Measurements from ENCODE around the gene MEOX2. TPM values are rescaled to one million over a fixed set of nuclear protein-coding genes. Genes with fewer than 3 reads are reported as not detected.

MEOX2 gene
- total RNA-seq, 2 donors from 2014 or later, result 0.46 to 4.3 TPM

DNA sequence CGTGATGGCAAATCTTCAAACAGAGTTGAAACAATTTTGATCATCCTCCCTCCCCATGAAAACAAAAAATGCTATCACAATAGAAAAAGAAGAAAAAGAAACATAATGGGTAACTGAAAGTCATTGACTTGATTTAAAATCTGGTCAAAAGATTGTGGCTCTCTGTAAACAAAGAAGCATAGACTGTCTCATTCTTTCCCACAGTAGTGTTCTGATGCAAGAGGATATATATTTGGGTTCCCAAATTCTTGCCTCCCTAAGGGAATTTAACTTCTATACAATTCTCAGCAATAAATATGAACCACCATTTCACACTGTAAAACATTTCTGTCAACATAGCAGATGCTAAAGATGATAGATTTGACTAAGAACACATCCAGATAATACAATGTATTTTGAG lies 32.8 kb upstream of the MEOX2 start:
- H3K4me3 ChIP-seq, result no peak overlapping the region
- TF ChIP-seq POLR2A (IDR thresholded peaks at IDR 0.05) (no peak), POLR2AphosphoS5 (IDR thresholded peaks at IDR 0.05) (no peak)
- TF ChIP-seq, protein P1, sequence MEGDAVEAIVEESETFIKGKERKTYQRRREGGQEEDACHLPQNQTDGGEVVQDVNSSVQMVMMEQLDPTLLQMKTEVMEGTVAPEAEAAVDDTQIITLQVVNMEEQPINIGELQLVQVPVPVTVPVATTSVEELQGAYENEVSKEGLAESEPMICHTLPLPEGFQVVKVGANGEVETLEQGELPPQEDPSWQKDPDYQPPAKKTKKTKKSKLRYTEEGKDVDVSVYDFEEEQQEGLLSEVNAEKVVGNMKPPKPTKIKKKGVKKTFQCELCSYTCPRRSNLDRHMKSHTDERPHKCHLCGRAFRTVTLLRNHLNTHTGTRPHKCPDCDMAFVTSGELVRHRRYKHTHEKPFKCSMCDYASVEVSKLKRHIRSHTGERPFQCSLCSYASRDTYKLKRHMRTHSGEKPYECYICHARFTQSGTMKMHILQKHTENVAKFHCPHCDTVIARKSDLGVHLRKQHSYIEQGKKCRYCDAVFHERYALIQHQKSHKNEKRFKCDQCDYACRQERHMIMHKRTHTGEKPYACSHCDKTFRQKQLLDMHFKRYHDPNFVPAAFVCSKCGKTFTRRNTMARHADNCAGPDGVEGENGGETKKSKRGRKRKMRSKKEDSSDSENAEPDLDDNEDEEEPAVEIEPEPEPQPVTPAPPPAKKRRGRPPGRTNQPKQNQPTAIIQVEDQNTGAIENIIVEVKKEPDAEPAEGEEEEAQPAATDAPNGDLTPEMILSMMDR (IDR thresholded peaks at IDR 0.05), result no peak
- H3K9me3 ChIP-seq, result no peaks in the 10 kb centered on the region
- intact Hi-C loops (cut with DNase I), result no loop called here
- 56% methylated on average over 1 of the region's 1 CpG for WGBS
- H3K36me3 ChIP-seq, result no peaks in the 10 kb centered on the region
- H3K27ac ChIP-seq, result no peak overlapping the region
- no peak for DNase-seq (ENCODE audit: low spot score)
- no peaks in the 10 kb centered on the region for H3K27me3 ChIP-seq (replicated peaks; ENCODE audit: insufficient read depth)
- H3K4me1 ChIP-seq (replicated peaks), result no peaks in the 10 kb centered on the region

DNA sequence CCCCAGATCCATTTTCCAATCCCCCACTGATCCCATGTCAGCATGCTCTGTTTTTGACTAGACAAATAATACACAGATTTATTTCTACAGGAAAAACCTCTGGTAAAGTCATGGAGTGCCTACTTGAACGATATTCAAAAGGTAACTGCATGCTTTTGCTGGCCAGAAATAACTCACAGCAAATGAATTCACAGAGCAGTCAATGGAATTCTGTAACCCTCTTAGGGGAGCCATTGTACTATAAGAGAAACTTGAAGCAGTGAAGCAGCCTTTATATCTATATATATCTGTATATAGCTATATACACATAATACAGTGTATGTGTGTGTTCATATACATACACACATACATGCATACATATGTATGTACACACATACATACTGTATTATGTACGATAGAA lies 29.0 kb upstream of the MEOX2 start:
- no peak overlapping the region for H3K27ac ChIP-seq
- H3K36me3 ChIP-seq, result no peaks in the 10 kb centered on the region
- WGBS, result 87% methylated on average over 2 of the region's 2 CpGs
- H3K4me3 ChIP-seq, result no peak overlapping the region
- TF ChIP-seq, protein P1 (IDR thresholded peaks at IDR 0.05), result no peak
- TF ChIP-seq POLR2A (IDR thresholded peaks at IDR 0.05) (no peak), POLR2AphosphoS5 (IDR thresholded peaks at IDR 0.05) (no peak)
- no peaks in the 10 kb centered on the region for H3K9me3 ChIP-seq
- no peak for DNase-seq (ENCODE audit: low spot score)
- intact Hi-C loops (cut with DNase I), result no loop called here
- no peaks in the 10 kb centered on the region for H3K4me1 ChIP-seq (replicated peaks)
- no peaks in the 10 kb centered on the region for H3K27me3 ChIP-seq (replicated peaks; ENCODE audit: insufficient read depth)

DNA sequence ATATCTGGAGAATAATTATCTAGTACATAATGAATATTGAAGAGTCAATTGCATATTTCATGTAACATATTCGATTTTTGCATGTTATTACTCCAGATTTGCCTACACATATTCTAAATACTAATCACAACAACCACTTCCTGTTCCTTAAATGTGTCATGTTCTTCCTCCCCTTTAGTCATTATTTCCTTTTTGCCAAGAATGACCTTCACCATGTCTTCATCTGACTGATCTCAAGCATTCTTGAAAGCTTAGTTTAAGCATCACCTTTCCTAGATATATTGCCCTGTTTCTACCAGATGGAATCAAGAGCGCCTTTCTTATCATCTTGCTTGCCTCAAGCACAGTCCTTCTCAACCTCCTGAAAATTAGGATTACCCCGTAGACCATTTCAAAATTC lies 23.5 kb upstream of the MEOX2 start:
- intact Hi-C loops (cut with DNase I), result no loop called here
- no peaks in the 10 kb centered on the region for H3K36me3 ChIP-seq
- no peaks in the 10 kb centered on the region for H3K4me1 ChIP-seq (replicated peaks)
- DNase-seq (ENCODE audit: low spot score), result no peak
- TF ChIP-seq POLR2AphosphoS5 (IDR thresholded peaks at IDR 0.05) (no peak), POLR2A (IDR thresholded peaks at IDR 0.05) (no peak)
- TF ChIP-seq, protein P1 (IDR thresholded peaks at IDR 0.05), result no peak
- H3K9me3 ChIP-seq, result no peaks in the 10 kb centered on the region
- H3K4me3 ChIP-seq, result no peak overlapping the region
- no peaks in the 10 kb centered on the region for H3K27me3 ChIP-seq (replicated peaks; ENCODE audit: insufficient read depth)
- WGBS, result 92% methylated on average over 3 of the region's 3 CpGs
- no peak overlapping the region for H3K27ac ChIP-seq

DNA sequence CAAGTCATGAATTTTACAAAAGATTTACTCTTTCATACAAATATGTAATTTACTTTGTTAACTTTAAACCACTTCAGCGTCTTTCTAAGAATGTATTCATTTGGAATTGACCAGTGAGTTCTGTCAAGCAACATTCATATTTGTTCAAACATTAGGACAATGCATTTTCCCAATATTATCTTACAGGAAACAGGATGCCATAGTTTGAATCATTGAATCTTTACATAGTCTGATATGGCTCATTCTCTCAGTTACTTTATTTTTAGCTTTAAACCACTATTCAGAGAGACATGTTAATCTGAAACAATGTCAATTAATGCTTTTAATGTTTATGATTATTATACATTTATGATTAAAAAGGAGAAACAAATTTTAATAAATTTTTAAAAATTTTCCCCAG lies 21.1 kb upstream of the MEOX2 start:
- no peaks in the 10 kb centered on the region for H3K36me3 ChIP-seq
- TF ChIP-seq, protein P1 (IDR thresholded peaks at IDR 0.05), result no peak
- TF ChIP-seq POLR2AphosphoS5 (IDR thresholded peaks at IDR 0.05) (no peak), POLR2A (IDR thresholded peaks at IDR 0.05) (no peak)
- H3K27me3 ChIP-seq (replicated peaks; ENCODE audit: insufficient read depth), result no peaks in the 10 kb centered on the region
- intact Hi-C loops (cut with DNase I), result no loop called here
- no peaks in the 10 kb centered on the region for H3K9me3 ChIP-seq
- no peak overlapping the region for H3K27ac ChIP-seq
- DNase-seq (ENCODE audit: low spot score), result no peak
- H3K4me1 ChIP-seq (replicated peaks), result no peaks in the 10 kb centered on the region
- 77% methylated on average over 1 of the region's 1 CpG for WGBS
- no peak overlapping the region for H3K4me3 ChIP-seq

DNA sequence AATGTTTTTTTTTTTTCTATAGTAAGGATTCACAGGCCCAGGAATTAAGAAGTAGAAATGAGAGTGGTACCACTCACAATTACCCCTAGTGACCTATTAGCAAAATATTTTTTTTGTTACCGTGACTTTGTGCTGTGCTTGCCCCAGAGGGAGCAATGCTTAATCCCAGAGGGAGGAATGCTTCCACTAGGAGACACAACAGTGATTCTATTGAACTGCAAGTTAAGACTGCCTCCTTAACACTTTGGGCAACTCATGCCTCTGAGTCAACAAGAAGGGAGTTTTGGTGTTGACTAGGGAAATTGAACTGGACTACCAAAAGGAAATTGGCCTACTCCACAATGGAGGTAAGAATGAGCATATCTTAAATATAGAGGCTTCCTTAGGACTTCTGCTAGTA lies 17.2 kb upstream of the MEOX2 start:
- WGBS, result 94% methylated on average over 1 of the region's 1 CpG
- TF ChIP-seq, protein P1 (IDR thresholded peaks at IDR 0.05), result no peak
- TF ChIP-seq POLR2A (IDR thresholded peaks at IDR 0.05) (no peak), POLR2AphosphoS5 (IDR thresholded peaks at IDR 0.05) (no peak)

More for the DNA sequence above, 17.2 kb upstream of the MEOX2 start:
- DNase-seq (ENCODE audit: low spot score), result no peak
- Histone ChIP-seq H3K4me1 (replicated peaks) (no peaks in the 10 kb centered on the region), H3K4me3 (no peak overlapping the region), H3K27ac (no peak overlapping the region), H3K27me3 (replicated peaks; ENCODE audit: insufficient read depth) (no peaks in the 10 kb centered on the region), H3K36me3 (no peaks in the 10 kb centered on the region), H3K9me3 (no peaks in the 10 kb centered on the region)
- intact Hi-C loops (cut with DNase I), result no loop called here
